HG02571 (cell line): ENCODE measurements around the gene TMEM100.

Source experiments
- ATAC-seq: cut with Tn5 transposase; IDR thresholded peaks from one replicate; pipeline ENCODE4 v1.9.1; 2021; ENCODE audit warnings: mild to moderate bottlenecking, moderate library complexity; ENCODE audit not compliant: unreplicated experiment

Gene TMEM100, protein sequence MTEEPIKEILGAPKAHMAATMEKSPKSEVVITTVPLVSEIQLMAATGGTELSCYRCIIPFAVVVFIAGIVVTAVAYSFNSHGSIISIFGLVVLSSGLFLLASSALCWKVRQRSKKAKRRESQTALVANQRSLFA

DNA sequence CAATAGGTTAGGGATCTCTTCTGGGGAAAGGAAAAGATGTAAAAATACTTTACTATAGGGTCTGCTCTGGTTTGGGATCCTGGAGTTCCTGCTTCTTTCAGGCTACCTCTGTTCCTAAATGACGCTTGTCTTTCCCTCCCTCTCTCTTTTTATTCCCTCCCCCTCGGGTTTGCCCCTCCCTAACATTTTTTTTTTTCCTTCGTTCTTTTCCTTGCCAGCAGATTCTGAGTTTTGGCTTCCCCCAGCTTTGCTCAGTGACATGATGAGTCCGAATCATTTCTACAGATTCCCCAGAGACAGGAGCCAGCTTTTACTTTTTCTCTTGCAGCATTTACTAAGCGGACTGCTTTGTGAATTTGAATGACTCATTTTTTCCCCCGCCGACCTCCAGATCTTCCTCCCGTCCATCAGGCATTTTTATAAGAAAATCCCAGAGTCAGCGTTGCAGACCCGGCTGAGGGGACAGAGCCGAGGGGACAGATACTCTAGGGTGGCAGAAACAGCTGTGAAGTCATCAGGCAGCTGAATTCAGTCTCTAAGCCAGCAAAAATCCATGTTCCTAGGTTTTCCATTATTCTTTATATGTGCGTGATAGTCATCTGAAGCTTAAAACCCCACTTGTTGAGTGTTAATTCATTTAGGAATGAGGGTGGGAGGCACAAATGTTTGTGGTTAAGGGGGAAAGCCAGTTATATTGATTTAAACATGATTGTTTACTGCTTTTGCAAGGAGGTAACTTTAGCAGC is at the start of gene TMEM100:
TSS of gene TMEM100 (minus strand) at position 123 of the 746 bp plus-strand sequence. CDS start 1,794 bp downstream, outside the sequence.
- ATAC-seq = no peak

DNA sequence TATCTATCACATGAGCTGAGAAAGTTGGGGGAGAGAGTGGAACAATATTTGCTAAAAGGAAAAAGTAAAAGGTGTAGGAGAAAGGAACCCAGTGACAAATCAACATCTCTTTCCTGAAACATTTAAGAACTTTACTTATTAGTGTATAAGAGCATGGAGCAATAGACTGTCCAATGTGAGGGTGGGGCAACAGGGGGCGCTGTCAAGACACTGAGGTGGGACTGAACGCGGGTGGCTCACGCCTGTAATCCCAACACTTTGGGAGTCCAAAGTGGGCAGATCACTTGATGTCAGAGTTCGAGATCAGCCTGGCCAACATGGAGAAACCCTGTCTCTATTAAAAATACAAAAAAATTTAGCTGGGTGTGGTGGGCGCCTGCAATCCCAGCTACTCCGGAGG is 49.4 kb upstream of the TMEM100 start:
- ATAC-seq = no peak

DNA sequence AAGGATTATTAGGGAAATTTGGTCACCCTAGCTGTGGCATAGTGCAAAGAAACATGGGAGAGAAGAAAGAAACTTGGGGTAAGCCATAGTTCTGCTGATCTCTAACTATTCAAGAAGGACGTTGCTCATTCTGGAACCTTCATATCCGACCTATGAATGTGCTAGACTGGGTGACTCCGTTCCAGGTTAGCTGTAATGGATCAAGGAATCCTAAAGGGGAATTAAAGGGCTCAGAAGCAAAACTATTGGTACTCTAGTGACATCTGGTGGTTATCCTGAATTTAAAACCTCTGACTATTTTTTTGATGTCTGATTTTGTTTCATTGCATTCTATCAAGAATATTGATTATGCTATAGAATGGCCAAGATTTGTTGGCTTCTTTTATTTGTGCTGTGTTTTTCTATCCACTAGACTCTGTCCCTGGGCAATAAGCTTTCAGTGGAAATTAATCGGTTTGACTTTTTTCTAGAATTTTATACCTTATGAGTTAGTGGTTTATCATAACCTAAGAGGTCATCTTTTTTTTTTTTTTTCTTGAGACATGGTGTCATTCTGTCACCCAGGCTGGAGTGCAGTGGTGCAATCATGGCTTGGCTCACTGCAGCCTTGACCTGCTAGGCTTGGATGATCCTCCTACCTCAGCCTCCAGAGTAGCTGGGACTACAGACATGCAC is 47.7 kb upstream of the TMEM100 start:
- ATAC-seq = no peak

DNA sequence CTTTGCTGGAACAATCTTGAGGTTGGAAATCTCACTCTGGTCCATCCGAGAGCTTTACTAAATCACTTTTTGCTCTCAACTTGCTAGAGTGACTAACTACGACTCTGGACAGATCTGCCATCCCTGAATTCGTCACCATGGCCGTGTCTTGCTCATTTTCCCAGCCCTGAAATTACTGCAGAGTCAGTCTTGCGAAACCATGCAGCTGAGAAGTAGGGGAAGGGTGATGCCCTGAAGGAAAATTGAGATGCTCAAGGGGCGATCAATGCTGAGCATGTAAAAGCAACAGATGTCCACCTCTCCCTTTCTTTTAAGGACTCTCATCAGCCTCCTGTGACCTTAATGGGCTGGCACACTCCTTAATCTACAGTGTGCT is 46.9 kb upstream of the TMEM100 start:
- no peak for ATAC-seq

DNA sequence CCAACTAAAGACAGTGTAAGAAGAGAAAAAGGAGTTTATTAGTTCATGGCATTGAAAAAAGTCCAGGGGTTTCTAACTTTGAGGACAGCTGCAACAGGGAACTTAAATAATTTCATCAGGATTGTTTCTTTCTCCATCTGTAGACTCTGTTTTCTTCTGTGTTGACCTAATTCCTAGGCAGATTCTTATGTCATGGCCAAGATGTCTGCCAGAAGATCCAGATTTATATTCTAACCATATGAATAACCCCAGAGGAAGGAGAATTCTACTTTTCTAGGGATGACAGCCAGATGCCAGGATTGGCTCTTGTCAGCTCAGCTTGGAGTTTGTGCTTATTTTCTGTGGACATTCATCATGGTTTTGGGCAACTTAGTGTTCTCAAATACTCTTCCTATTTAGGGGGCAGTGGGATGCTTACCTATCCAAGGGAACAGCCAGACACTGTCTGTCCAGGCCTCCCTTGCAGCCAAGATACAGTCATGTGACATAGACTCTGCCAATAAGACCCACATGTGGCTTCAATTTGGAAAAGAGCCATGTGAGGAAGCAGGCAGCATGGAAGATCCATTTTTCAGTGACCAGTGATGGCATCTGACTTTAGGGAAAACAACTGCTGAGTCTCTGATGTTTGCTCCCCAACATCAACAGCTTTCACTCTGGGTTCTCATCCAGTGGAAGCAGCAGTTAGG is 46.4 kb upstream of the TMEM100 start:
- ATAC-seq = no peak

DNA sequence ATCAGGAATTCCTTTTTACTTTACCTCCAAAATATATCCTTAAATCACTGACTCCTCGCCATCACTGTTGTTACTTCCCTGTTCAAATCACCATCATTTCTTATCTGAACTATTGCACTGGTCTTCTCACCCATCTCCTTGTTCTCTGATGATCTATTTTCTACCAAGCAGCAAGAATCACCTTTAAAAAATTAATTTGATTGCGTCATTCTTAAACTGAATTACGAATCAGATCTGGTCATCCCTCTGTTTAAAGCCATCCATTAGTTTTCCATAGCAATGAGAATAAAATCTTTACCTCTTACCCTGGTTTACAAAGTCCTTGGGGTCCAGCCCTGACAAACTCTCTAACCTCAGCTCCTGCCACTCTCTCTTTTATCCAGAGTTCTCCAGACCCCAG is 42.8 kb upstream of the TMEM100 start:
- ATAC-seq = no peak

DNA sequence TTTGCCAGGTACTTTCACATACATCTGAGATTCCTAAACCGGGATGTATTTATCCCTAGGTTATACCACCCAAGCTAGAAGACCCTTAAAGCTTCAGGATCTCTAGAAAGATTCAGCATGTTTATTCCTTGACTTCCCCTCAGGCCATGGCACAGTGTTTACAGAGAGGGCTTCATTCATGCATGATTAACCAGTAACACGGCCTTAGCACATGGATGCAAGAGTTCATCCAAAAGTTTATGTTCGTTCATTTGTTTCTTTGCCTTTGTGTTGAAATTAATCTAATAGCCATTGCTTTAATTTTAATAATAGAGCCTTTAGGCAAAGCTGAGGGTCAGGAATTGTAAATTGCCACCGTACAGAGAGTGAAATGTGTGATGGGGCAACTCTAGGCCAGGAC is 41.9 kb upstream of the TMEM100 start:
- ATAC-seq = no peak

DNA sequence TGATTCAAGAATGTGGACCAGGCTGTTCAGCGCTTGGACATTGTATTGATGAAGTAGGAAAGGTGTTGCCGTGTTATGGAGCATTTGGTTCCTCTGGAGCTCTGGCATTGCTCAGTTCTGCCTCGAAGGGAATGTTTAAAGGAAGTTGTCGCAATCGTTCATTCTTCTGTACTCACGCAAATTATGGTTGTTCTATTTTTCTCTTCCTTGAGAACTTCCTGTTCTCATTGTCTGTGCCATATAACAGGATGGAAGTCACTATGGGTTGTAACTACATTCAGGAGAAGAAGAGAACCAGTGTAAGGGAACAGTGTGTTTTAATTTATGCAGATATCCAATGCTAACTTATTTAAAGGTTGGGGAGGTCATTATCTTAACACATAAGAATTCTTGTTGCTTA is 41.2 kb upstream of the TMEM100 start:
- ATAC-seq = no peak

DNA sequence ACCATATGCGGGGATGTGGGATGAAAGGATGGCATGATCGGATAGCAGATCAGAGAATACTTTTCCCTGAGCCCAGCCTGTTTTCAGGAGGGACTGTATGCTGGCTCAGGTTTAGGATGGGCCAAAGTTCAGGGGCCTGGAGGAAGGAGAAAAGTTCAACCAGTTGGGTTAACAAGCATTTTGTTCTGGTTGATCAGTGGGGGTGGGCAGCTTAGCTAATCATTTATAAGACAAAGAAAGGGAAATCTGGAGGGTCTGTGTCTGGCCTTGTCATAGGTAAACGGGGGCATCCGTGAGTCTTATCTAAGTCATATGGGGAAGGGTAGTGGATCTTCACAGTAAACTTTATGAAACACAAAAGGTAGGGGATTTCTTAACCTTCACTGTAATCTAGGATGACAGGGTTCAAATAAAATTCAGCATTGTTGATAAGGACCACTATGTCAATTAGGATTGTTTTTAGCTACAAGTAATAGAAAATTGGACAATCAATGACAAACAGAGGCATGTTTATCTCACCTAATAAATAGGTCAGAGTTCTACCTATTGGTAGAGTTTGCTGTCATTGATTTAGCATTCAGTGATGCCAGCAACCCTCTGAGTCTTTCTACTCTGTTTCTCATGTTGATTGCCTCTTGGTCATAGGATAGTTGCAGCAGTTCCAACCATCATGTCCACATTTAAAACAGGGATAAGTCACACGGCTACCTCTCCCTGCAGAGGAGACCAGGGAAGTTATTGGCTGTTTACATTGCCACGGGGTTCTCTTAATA is 39.6 kb upstream of the TMEM100 start:
- ATAC-seq = no peak

DNA sequence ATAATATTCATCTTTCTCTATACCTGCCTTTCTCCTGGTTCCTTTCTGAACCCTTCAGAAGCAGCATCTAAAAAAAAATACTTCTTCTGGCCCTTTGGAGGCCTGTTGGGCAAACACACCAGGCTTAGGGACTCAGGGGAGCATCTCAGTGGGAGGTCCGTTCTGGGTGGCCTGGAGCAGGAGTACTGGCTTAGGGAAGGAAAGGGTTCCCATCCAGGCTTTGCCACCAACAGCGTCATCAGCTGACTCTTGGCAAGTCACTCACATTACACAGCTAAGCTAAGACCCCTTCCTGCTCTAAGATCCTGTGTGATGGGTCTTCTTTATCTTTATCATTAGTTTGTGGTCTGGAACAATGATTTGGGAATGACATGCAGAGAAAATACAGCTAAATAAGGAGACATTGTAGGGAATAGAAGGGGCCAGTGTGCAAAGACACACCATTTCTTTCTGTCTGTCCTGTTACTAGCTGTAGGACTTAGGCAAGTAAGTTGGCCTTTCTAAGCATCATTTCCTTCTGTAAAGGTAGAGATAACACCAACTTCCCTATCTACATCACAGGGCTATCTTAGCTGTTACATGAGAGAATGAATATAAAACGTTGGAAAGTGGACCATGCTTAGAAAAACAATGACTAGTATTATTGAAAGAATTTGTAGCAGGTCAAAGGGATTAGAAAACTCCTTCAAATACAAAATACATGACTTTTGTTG is 38.1 kb upstream of the TMEM100 start:
- no peak for ATAC-seq

DNA sequence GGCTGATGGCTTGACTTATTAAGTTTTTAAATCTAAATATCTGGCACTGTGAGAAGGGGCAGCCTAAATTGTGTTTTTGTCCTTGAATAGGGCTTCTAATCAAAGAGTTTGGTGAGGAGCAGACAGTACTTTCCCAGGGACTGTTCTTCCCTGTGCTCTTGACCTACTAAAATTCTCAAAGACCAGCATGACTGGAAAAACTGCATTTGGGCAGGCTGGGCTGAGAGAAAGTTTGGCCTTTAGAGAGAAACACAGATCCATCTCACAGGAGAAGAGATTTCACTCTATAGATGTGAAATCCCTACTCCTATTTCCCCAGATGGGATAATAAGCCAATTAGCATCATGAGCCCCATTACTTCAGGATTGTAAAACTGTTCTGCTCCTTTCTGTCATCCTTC is 35.5 kb upstream of the TMEM100 start:
- no peak for ATAC-seq

DNA sequence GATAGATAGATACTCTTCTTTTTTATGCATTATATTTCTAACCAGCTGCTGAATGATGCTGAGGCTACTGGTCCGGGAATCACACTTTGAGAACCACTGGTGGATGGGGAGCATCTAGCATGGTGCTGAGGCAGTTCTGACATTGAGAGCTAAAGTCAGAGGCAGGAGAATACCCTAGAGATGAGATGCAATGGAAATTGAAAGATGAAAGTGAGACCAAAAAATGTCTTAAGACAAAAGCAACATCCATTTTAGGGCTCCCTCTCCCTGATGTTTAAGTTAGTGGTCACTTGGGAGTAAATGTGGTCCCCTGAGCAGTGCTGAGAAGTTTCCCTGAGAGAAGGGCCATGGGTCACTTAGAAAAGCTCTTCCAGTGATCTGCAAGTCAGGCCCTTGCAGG is 35.0 kb upstream of the TMEM100 start:
- no peak for ATAC-seq

DNA sequence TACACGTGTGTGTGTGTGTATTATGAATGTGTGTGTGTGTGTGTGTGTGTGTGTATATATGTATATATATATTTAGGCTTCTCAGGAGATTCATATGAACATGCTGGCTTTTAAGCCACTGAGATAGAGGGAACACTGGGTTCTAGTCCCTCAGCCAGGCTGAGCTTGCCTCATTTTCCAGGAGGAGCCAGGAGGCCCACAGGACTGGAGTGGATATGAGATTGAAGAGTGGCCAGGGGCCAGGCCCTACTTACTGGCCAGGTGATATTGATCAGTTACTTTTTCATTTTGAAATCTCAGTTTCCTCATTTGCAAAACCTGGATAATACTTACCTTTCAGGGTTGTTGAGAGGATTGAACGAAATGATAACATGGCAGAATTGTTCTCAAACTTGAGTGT is 34.0 kb upstream of the TMEM100 start:
- ATAC-seq = no peak

DNA sequence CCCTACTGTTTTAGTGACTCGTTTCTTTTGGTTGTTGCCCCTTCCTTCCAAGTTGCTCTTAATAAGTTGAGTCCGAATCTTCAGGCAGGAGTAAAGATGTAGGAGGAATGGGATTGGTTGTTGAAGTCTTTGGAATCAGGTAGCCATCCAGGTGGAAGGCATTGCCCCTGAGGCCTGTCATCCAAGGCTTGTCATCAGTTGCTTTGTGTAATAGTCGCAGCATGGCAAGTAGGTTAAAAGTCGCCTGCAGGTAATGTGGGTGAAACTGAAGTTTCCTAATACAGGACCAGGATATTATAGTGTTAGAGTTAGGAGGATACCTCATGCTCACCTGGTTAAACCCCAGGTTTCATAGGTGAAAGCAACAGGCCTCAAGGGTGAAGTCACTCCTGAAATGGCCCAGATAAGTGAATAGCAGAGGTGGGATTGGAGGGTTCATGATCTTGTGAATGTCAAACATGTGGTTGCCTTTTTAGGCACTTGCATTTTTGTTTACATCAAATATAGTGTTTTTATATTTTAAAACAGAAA is 29.1 kb upstream of the TMEM100 start:
- ATAC-seq = no peak

DNA sequence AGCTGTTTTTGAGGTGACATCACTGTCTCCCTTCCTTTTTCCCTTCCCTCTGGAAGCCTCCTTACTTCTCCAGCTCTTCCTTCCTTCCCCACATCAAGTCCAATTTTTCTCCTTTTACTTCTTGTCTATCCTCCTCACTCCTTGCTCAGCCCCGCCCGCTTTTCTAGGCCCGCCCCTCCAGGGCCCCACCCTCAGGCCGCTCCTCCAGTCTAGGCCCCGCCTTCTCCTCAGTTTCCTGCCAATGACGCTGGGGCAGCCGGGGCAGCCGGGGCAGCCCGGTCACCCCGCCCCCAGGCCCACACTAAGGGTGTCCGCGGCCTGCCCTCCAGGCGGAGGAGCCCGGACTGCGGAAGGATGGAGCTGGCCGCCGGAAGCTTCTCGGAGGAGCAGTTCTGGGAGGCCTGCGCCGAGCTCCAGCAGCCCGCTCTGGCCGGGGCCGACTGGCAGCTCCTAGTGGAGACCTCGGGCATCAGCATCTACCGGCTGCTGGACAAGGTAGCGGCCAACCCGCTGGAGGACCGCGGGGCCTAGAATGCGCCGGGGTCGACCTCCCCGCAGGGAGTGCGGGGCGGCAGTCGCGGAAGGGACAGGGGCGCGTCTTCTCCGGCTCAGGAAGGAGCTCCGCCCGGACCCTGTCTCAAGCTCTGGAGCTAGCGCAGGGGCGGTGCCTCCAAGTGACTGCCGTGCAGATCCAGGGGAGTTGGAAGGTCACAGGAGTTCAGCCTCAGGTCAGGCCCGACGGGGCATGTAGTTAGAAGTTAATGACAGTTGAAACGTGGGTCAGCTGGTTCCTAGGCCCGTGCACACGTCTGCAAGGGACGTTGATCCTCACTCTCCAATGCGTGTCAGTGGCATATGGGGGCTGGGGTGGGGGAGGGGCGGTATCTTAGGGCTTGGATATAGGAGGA is 28.3 kb upstream of the TMEM100 start, which contains the start of gene PCTP:
TSS of gene PCTP (plus strand) at position 302 of the 908 bp plus-strand sequence. CDS start at position 355, 53 bp downstream.
- ATAC-seq = peak; percentile 98

DNA sequence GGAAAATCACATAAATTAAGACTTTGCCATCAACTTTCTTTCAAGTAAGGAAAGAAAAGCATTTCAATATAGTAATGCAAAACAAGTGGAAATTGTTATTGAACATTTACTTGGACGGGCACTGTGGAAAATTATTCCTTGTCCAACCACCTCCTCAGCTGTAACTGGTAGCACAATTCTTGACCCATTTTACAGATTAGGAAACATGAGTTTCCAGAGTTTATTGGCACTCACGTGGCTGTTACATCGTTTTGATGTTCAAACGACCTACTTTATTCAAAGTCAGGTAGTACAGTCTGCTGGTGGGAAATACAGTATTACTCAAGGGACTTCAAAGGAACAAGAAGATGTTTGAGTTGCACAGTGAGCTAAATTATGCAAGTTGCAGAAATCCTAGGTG is 27.3 kb upstream of the TMEM100 start:
- no peak for ATAC-seq

DNA sequence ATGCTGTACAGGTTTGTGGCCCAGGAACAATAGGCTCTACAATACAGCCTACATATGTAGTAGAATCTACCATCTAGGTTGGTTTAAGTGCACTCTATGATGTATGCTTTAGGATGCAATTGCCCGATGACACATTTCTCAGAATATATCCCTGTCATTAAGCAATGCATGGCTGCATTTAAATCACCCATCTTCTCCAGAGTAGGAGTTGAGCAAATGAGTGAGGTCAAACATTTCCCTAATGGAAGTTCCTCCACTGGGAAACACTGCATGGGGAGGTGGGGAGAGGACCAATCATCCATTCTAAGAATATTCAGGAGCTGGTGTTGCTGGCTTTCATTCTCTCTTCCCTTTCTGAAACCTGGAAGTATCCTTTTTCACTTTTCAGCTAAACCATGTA is 26.2 kb upstream of the TMEM100 start:
- no peak for ATAC-seq

DNA sequence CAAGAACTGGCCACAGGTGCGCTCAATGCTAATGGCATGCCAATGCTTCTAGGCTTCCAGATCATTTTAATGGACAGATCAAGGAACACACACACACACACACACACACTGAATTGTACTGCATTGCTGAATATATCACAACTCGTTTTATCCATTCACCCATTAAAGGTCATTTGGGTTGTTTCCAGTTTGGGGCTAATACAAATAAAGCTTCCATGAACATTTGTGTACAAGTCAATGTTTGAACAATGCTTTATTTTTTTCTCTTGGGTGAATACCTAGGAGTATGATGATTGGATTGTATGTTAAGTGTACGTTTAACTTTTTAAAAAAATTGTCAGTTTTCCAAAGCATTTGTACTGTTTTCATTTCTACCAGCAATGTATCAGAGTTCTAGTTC is 24.5 kb upstream of the TMEM100 start:
- no peak for ATAC-seq

DNA sequence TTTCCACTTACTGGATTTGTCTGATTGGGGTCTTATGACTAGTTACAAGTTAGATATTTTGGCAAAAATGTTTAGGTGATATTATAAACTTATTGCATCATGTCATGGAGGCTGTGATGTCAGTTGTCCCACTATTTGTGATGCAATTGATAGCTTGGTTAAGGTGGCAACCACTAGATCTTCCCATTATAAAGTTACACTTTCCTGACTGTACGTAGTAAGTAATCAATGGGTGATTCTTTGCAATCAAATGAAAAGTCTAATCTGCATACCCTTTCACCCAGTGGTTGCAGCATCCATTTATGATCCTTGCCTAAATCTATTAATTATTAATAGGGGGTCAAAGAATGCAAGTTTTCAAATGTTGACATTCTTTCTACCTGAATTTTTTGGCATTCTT is 23.8 kb upstream of the TMEM100 start:
- ATAC-seq = no peak
